DMS 273 (cell line): ENCODE results near the gene MOCS2.

Experiments
- DNase-seq: peaks from one replicate; lab custom pipeline; 2025; ENCODE audit not compliant: unreplicated experiment; lab: John Stamatoyannopoulos, UW

Gene MOCS2

DNA sequence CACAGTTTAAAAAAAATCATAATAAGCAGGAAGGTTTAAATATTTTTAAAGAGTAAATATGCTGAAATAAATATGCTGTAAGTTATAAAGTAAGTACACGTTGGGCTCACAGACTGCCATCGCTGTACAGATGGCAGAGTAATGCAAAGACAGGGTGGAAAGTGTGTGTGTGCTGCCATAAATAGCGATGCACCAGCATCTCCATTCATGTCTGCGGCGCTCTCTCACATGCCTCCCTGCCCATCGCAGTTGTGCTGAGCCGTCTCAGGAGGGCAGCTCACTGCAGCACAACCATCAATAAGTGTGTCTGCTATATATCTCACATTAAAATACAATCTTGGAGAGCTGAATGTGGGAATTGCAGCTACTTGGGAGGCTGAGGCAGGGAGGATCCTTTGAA lies 14.3 kb downstream of the MOCS2 start:
- no peak for DNase-seq

DNA sequence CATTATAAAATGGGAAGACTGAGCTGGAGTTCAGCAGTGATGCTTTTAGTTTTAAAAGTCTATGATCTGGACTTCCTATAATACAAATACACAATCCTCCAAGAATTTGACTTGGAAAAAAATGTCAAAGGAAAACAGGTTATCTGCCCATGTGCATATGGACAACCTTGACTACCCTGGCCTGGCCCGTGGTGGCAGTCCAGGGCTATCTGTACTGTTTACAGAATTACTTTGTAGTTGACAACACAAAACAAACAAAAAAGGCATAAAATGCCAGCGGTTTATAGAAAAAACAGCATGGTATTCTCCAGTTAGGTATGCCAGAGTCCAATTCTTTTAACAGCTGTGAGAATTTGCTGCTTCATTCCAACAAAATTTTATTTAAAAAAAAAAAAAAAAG lies 17.3 kb downstream of the MOCS2 start:
- DNase-seq = no peak

DNA sequence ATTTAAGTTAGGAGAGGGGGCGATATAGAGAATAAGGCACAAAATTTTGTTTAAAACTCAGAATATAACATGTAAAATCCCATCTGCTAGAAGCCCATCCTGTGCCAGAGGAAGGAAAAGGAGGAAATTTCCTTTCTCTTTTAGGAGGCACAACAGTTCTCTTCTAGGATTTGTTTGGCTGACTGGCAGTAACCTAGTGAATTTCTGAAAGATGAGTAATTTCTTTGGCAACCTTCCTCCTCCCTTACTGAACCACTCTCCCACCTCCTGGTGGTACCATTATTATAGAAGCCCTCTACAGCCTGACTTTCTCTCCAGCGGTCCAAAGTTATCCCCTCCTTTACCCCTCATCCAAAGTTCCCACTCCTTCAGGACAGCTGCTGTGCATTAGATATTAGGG lies 18.3 kb downstream of the MOCS2 start:
- no peak for DNase-seq

DNA sequence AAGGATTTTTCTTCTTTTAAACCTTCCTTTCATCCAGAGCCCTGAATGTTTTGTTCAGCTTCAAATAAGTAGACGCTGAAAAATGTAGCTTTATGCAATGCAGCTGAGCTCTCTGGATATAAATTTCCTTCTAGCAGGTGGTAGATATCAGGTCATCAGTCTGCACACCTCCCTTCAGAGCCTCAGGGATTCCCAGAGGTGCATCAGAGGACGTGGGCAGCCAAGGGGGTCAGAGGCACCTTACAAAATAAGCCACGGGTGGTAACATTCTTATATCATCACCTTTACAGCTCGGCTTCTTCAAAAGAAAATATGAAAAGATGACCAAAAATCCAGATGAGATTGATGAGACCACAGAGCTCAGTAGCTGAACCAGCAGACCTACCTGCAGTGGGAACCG lies 19.3 kb downstream of the MOCS2 start:
- no peak for DNase-seq

DNA sequence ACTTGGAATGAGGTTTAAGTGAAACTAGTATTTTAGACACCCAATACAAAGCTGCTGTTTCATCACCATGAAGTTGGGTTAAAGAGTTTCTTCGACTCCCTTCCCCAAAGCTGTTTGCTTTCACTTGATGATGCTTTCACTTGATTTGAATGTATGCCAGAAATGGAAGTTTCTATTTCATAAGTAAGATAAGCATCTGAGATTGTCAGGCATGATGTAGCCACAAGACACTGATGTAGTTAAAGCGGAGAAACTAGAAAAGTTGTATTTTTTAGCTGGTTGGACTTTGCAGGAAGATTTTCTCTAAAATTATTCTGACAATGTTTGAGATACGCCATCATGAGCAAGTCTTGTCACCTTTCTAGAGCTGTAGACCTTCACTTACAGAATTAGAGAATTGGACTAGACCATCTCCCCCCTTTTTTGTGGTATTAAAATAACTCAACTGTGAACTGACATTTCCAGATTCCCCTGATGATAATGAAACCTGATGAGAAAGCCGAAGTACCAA lies 20.0 kb downstream of the MOCS2 start:
- no peak for DNase-seq

DNA sequence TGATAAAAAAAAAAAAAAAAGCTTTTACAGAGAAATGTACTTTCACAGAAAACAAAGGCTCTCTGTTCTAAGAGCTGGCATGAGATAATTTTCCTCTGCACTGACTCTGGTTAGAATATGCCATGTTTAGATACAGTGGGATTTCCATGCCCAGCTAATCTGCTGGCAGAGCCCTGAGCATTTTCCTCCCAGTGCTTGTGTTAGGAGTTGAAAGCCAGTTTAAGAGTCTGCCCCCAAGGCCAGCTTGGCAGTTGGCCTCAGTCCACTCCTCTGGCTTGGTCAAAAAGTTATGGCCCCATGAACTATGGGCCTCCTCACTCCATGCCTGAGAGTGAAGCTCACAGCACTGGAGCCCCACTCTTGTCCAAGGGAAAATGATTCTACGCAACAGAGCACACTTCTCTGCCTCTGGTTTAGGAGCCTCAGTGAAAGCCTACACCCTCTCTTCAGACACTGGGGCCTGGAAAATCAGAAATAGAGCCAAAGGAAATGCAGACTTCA lies 21.9 kb downstream of the MOCS2 start:
- DNase-seq = no peak

DNA sequence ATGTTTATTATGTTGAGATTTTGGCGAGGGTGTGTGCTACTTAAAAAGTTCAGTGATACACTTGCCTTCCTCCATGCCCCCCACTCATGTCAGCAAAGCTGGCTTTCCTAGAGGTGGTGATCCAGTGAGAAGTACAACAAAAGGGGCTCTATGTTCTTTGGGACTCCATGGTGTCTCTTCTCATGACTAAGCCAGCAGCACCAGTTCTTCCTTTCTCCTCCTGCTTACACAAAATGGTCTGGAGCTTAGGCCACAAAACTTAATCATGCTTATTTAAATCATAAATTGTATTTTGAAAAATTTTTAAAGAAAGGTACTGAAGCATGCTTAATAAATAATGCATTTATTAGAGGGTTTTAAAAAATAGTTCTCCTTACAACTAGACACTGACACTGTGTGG lies 22.4 kb downstream of the MOCS2 start:
- DNase-seq = no peak

DNA sequence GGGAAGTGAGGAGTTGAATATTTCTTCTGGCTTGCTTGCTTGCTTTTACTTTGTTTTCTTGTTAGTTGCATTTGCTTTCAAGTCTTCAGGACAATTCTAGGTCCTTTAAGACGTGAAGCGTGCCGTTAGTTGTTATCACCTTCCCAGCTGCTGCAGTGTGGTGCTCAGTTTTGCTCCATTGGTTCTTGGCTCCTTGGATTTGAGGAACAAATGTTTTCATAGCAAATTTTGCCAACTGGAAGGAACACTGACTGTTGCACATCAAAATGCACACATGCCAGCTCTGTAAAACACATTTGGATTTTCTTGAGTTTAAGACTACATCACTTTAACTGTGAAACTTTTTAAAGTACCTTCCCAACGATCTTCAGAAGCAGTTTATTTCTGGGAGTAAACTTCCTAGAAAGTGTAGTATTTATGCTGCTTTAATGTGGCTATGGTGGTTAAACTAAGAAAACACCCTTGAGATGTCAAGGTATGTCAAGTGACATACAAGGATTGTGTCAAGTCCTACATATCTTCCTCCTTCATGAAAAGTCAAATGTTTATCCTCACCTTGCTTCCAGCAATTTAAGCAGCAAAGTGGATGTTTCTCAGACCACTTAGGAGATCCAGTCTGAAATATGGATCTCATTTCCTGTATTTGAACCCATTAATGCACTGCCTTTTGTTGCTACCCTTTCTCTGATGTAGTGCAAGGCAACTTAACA lies 24.9 kb downstream of the MOCS2 start:
- no peak for DNase-seq

DNA sequence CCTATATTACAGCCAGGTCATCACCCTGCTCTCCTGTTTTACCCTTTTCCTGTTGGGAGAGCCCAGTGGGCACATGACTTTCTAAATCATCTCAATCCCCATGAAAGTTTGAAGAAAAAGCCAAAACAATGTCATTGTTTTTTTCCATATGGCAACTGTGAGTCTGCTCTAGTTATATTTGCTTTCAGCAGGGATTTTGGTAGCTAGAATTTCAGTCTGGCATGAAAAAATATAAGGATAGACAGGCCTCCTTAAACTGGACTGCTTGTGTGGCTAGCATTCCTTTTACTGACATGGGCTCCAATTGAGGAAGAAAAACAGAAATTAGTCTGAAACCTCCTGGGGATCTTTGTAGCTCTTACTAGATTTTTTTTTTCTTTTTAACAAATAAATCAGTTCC lies 25.6 kb downstream of the MOCS2 start:
- no peak for DNase-seq

DNA sequence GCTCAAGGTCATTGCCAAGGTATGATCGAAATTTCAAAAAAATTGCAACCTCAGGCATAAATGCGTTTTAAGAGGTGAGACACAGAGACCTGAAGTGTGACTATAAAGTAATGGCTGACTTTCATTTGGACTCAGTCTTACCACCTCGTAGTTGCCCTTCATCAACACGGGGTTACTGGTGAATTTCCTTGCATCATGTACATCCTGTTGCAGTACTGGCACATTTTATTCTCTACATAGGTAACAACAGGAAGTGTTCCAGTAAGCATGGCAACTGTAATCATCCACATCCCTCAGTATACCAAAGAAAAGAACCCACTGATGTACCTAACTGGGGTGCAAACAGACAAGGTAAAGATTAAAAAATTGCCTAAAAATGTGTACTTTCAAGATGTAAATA lies 29.3 kb downstream of the MOCS2 start:
- DNase-seq = no peak

DNA sequence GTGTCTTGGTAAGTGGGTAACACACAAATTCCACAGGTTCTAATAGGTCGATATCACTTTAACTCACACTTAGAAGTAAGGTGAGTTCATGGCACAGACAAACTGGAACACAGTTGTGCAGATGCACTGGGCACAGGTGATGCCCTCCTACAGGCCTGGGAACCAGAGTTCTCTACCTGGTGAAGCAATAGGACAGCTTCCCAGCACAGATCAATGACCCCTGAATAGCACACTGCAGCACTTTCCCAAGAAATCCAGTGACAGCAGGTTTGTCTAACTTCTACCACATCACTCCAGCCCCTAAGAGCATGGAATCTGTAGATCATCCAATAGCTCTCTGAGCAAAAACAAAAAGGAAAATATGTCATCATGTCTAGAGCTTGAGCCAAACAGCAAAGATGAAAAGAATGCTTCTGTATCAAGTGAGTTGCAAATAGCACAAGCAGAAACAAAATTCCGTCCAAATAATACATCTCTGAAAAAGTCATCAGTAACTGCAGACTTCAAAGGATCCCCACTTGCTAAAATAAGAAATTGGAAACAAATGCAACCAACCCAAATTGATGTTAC lies 33.5 kb downstream of the MOCS2 start:
- DNase-seq = no peak

DNA sequence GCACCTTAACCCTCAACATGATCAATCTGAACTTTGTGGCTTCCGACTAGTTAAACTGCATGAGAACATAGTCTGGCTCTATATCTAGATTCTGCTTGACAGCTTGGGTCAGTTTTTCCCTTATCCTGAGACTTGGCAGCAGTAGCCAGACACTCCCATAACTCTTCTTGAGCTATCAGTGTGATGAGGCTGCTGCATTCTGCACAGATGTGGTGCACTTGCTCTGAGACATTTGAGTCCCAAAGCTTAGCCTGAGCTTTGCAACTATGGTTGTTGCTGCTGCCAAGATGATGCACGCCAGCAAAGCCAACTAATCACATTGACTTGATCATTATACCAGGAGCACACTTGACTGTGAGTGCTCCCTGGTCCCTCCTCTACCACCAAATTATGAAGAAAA lies 36.2 kb downstream of the MOCS2 start:
- DNase-seq = no peak

DNA sequence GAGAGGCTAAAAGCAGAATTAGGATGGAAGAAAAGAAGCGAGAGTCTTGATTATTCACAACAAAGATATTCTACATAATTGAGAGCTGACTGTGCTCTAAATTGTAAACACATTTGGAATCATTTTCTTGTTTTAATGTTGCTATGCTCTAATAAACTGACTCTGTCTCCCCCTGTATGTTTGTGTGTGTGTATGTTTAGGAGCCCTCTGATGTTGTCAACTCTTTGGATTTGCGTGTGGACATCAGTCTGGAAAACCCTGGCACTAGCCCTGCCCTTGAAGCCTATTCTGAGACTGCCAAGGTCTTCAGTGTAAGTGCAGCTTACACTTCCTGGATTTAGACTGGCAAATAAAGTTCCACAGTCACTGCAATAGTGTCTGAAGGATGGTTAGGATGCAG lies 37.8 kb downstream of the MOCS2 start:
- no peak for DNase-seq

DNA sequence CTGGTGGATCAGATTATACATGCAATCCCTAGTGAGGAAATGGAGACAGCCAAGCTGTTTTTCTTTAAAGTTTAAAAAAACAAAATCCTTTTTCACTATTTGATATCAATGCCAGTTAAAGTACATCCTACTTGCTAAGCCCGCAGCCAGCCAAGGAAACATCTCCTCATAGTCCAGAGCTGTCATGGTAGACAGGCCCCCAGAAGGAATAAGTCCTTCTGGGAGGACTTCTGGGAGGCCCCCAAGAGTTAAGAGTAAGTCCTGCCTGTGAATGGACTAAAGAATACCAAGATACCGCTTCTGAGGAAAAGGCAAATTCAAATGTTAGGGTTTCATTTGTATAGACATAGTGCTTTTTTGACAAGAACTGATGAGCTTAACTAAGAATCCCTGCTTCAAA lies 38.3 kb downstream of the MOCS2 start:
- DNase-seq = no peak

DNA sequence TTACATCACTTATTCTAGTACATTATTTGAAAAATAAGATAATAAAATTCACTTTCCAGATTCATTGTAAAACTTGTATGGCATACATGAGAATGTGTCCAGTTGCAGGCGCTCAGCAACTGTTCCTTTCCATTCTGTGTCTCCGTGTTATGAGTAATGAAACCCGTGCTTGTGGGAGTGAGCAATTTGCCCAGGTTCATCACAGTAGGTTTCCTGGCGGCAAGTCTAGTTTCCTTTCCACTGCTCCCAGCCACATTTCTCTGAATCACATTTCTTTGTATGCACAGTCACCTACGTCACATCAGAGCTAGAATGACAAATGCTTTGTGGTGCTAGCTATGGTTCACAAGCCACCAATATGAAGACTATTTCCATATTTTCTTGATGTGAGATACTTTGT lies 39.9 kb downstream of the MOCS2 start:
- DNase-seq = no peak

DNA sequence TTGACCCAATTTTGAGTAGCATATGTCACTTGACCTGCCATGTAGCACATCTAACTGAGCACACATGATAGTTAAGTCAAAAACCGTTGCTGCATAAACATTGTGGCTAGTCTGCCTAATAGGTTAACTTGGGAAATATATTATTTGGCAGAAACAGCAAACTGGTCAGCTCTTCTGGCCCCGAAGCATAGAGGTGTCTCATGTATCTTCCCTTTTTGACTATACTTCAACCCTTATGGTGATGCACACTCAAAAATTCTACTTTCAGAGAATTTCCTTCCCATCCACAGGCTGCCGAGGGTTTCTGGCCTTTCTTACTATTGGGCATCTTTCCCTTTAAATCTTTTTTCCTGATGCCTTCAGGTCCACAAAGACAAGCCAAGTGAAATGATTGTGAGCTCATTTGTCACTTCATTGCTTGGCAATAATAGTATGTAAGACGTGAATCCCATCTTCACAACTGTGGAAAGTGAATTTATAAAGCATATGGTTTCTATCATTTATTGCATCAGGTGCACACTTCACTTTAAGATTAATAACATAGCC lies 41.2 kb downstream of the MOCS2 start:
- DNase-seq = no peak

DNA sequence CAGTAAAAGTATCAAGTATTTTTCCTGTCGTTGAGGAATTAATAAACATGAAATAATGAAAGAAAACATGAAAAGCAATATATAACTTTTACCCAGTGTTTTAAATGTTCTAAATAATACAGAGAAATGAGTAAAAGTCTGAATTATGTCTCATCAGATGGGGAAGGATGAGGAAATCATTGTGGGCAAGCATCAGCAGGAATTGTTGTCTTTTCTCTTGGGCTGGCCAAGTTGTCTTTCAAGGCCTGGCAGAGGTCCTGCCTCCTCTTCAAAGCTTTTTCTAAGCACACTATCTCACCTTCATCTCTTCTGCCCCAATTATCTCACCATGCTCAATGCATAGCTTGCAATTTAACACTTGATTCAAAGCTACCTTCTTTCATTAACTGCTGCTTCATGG lies 41.9 kb downstream of the MOCS2 start:
- DNase-seq = no peak

DNA sequence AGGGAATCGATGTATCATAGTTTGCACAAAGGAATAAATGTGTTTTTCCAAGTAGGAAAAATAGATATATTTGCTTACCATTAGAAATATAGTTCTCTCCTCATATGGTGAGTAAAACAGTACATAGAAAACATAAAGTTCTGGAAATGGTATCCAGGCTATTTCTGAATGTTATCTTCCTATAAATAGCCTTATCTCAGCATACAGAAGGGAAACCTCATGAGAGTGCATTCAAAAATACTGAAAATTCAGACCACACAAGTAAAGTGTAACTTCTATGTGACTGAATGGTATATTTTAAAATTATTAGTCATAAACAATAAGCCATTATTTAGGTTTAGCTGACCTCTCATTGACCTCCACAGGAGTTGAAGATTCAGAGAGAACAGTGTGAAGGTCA lies 43.5 kb downstream of the MOCS2 start:
- DNase-seq = no peak

DNA sequence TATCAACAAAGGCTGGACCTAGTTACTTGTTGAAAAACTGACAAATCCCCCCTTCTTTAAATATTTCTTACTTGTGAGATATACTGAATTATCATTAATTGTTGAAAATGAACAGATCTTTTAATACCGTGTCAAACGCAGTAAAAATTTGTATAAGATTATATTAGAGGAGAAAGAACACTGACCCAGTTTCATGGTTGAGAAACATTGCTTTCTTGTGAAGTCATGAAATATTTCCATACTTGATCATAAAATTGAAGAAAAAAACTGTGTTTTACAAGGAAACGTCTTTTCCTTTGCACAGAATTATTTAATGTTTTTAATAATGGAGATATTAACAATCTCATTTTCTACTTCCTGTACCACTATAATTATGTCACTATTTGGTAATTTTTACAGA lies 45.8 kb downstream of the MOCS2 start:
- DNase-seq = no peak

DNA sequence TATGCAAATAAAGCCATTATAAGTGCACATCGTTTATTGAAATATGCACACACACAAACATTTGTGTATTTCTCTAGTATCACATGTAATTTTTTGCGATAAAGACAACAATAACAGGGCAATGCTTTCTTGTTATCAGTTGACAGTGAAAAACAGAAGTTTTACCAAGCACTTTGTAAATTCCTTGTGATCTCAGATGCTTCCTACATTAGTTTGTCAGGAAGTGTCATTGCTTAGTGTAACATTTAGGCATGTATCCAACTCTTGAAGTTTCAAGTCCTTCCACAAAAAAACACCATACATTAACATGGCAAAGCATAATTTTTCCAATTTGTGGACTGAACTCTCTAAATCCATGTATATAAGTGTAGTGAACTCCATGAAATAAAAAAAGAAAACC lies 46.4 kb downstream of the MOCS2 start:
- no peak for DNase-seq

DNA sequence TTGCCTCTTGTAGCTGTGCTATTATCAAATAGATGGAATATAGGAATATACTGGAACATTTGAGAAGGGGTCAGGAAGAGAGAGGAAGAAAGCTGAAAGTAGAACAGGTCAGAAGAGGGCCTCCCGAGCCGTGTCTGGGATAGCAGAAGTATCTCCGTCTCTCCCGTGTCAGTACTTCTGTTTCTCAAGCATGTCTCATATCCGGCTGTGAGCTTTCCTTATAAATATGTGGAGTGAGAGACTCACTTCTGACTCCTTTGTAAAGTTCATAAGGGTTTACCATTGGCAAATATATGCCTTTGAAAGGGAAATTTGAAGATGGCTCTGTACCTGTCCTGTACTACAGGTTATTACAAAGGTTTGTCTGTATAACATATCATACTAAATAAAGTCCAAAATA lies 50.3 kb downstream of the MOCS2 start:
- no peak for DNase-seq

DNA sequence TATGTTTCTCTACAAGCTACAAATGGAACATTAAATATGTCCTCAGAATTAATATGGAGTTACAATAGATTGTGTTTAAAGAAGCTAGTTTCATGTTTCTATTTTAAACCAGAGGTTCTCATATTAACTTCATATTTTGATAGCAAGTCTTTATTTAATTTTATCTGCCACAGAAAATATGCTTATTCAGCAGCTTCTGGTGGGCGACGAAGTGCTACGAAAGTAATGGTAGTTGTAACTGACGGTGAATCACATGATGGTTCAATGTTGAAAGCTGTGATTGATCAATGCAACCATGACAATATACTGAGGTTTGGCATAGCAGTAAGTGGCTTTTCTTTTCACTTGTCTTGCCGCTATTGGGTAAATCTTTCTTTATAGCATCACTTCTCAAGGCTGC lies 54.2 kb downstream of the MOCS2 start:
- no peak for DNase-seq

DNA sequence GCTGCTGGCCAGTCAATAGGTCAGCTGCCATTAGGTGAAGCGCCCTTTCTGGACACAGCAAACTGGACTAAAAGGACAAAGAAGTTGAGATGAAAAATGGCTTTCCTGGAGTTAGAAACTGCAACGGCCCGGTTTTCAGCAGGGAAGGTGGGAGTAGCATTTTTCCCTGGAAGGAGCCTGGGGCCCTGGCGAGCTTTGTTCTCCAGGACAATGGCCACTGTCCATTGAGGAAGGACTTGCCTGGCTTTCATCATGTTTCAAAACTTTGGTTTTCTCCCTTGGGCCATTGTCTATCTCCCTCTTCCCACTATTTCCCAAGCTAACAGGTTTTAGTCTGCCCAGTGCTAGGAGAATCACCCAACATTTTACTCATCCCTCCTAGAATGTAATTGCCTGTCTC lies 56.2 kb downstream of the MOCS2 start:
- no peak for DNase-seq
